Progenitor cell of endocrine pancreas (in vitro differentiated cells): ENCODE measurements around the gene CHCHD10. TPM values are rescaled to one million over a fixed set of nuclear protein-coding genes. Genes with fewer than 3 reads are reported as not detected.
A peak's percentile ranks its signal among the peaks of the same experiment; 100 is the strongest.

ENCODE experiments used
- DNase-seq: peaks from one replicate; pipeline ENCODE4 v3.0.0; 2021; ENCODE audit warnings: low spot score; ENCODE audit not compliant: unreplicated experiment
- H3K27ac Mint-ChIP-seq: 2 replicates; pipeline ENCODE4 v1.8.0; 2021; ENCODE audit warnings: mild to moderate bottlenecking, moderate library complexity, mixed read lengths
- H3K27me3 Mint-ChIP-seq: 2 replicates; pipeline ENCODE4 v1.8.0; 2021; ENCODE audit warnings: mixed read lengths
- H3K36me3 Mint-ChIP-seq: 2 replicates; pipeline ENCODE4 v1.8.0; 2022; ENCODE audit warnings: mixed read lengths; ENCODE audit not compliant: insufficient read depth
- H3K4me1 Mint-ChIP-seq: 2 replicates; pipeline ENCODE4 v1.8.0; 2021; ENCODE audit warnings: low read depth, mixed read lengths
- H3K4me3 Mint-ChIP-seq: 2 replicates; pipeline ENCODE4 v1.8.0; 2021; ENCODE audit warnings: low read depth, mild to moderate bottlenecking, moderate library complexity, mixed read lengths
- H3K9me3 Mint-ChIP-seq: 2 replicates; pipeline ENCODE4 v1.8.0; 2021; ENCODE audit warnings: low read depth, mixed read lengths
- total RNA-seq: library from RNA; stranded (reverse); gene quantifications from 2 replicates; pipeline ENCODE4 v1.2.1, GENCODE V29; 2021
- TF ChIP-seq, protein P1 (sequence below): fragments of 200-600 bp; sonication (generic); IDR thresholded peaks from one replicate; pipeline ENCODE4 v1.5.0; 2021; ENCODE audit warnings: antibody characterized with exemption, mild to moderate bottlenecking; ENCODE audit not compliant: unreplicated experiment

CHCHD10 gene
- total RNA-seq, 1 donor from 2014 or later, result 42.3 TPM

DNA sequence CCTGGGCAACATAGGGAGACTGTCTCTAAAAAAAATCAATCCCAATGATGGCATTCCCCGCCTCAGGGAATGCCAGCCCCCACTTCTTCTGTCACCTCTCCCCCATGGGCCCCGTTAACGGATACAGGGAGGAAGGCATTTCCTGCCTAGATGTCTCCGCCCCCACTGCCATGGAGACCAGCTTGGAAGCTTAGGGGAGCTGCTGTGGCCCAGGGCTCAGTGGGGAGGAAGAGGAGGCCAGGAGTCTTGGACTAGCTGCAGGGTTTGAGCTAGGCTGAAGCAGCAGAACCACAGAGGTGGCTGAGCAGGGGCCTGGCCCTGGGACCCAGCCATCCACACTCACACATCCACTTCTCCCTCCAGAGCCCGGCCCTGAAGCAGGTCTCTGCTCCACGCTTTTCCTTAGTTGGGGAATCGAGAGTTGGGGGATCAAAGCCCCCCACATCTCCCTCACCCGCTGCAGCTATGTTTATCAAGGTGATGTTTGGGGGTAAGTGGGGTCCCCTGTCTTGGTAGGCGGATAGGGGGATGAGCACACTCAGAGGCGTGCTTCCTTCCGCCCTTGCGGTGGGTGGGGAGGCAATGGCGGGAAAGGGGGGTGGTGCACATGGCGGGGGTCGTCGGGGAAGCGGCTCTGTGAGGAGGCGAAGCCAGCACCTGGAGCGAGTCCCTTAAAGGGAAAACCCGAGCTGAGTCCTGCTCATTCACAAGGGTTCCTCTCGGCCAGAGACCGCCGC lies 4.8 kb downstream of the CHCHD10 start, which contains the start of gene C22orf15:
Gene C22orf15, plus strand, starts transcription at position 149 of the 737 bp plus-strand sequence. Its CDS starts 317 bp downstream, at position 466.
- Mint-ChIP-seq H3K27ac (peak within 1 kb of the TSS; percentile 33), H3K4me3 (no peak within 1 kb of the TSS), H3K4me1 (peaks cover 4% of the 10 kb centered on the region), H3K27me3 (peaks cover 4% of the 10 kb centered on the region), H3K9me3 (no peaks in the 10 kb centered on the region), H3K36me3 (no peaks in the 10 kb centered on the region)
- TF ChIP-seq, protein P1, sequence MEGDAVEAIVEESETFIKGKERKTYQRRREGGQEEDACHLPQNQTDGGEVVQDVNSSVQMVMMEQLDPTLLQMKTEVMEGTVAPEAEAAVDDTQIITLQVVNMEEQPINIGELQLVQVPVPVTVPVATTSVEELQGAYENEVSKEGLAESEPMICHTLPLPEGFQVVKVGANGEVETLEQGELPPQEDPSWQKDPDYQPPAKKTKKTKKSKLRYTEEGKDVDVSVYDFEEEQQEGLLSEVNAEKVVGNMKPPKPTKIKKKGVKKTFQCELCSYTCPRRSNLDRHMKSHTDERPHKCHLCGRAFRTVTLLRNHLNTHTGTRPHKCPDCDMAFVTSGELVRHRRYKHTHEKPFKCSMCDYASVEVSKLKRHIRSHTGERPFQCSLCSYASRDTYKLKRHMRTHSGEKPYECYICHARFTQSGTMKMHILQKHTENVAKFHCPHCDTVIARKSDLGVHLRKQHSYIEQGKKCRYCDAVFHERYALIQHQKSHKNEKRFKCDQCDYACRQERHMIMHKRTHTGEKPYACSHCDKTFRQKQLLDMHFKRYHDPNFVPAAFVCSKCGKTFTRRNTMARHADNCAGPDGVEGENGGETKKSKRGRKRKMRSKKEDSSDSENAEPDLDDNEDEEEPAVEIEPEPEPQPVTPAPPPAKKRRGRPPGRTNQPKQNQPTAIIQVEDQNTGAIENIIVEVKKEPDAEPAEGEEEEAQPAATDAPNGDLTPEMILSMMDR, result no peak
- no peak for DNase-seq

DNA sequence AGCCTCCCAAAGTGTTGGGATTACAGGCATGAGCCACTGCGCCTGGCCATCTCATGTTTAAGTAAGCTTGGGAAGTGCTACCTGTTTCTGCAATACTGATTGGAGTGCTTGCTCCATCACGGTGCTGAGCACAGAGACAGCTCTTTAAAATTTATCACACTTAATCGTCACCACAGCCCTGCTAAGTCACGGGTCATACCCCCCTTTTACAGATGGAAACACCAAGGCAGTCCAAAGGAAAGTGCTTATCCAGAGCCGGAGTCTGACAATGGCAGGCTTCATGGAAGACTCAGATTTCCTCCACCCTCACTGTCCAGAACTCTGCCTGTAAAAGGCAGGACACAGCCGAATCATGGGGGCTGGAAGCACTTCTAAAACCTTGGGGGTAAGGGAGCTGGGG lies 7.7 kb downstream of the CHCHD10 start:
- DNase-seq, result no peak
- H3K27ac Mint-ChIP-seq, result no peak overlapping the region
- no peaks in the 10 kb centered on the region for H3K36me3 Mint-ChIP-seq
- peaks cover 4% of the 10 kb centered on the region for H3K4me1 Mint-ChIP-seq
- H3K4me3 Mint-ChIP-seq, result no peak overlapping the region
- TF ChIP-seq, protein P1, result no peak
- H3K27me3 Mint-ChIP-seq, result peaks cover 4% of the 10 kb centered on the region
- no peaks in the 10 kb centered on the region for H3K9me3 Mint-ChIP-seq

DNA sequence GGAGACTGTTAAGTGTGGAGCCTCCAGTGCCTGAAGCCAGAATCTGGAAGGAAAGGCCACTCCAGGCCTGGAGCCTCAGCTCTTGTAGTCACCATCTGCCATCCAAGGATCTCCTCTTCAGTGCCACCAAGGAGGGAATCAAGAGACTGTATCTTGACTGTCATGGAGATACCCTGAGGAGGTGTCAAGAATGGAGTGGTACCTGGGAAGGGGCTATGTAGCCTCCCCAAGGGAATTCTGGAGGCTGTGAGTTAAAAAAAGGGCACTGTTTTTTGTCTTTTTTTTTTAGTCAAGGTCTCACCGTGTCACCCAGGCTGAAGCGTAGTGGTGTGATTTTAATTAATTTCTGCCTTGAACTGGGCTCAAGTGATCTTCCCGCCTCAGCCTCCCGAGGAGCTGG lies 8.2 kb downstream of the CHCHD10 start:
- no peak for DNase-seq
- Mint-ChIP-seq H3K9me3 (no peaks in the 10 kb centered on the region), H3K4me3 (no peak overlapping the region)

DNA sequence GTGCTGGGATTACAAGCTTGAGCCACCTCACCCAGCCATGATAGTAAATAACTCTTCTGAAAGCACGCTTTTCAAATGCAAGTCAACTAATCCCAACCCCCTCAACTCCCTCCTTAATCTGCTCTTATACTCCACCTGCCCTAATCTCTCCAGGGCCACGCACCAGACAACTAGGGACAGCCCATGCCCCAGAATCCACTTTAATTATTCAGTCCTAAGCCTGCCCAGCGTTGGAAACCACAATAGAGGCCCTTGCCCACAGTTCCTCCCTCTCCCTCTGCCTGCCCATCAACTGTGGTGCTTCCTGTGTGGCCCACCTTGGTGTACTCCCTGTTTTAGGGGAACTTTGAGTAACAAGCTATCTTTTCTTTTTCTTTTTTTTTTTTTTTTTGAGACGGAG lies 10.9 kb downstream of the CHCHD10 start:
- H3K27me3 Mint-ChIP-seq, result peaks cover 4% of the 10 kb centered on the region
- peak overlapping the region; percentile 6 for H3K27ac Mint-ChIP-seq
- DNase-seq, result no peak
- H3K4me3 Mint-ChIP-seq, result no peak overlapping the region
- no peaks in the 10 kb centered on the region for H3K4me1 Mint-ChIP-seq
- H3K36me3 Mint-ChIP-seq, result no peaks in the 10 kb centered on the region
- TF ChIP-seq, protein P1, result no peak
- no peaks in the 10 kb centered on the region for H3K9me3 Mint-ChIP-seq

More for the DNA sequence above, 8.2 kb downstream of the CHCHD10 start:
- Mint-ChIP-seq H3K4me1 (peaks cover 4% of the 10 kb centered on the region), H3K36me3 (no peaks in the 10 kb centered on the region), H3K27me3 (peaks cover 4% of the 10 kb centered on the region), H3K27ac (no peak overlapping the region)
- TF ChIP-seq, protein P1, result no peak

DNA sequence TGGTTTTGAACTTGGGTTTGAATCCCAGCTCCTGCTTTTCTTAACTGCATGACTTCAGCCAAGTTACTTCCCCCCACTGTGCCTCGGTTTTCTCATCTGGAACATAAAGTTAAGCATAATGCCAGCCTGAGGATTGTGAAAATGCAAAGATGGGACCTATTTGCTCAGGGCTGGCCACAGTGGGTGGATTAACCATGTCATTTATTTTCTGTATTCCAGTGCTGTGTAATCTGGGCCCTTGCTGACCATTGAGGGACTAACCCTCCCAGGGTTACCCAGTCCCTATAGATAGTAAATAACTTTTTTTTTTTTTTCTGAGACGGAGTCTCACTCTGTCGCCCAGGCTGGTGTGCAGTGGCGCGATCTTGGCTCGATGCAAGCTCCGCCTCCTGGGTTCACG lies 12.1 kb downstream of the CHCHD10 start:
- Mint-ChIP-seq H3K36me3 (no peaks in the 10 kb centered on the region), H3K4me3 (no peak overlapping the region), H3K9me3 (no peaks in the 10 kb centered on the region), H3K27ac (no peak overlapping the region), H3K27me3 (peaks cover 4% of the 10 kb centered on the region), H3K4me1 (no peaks in the 10 kb centered on the region)
- TF ChIP-seq, protein P1, result no peak
- no peak for DNase-seq
